GM18498 (cell line): Measurements from ENCODE around the gene HSD3B2.
"Not testable (repeated sequence)": the region's sequence is repeated elsewhere in the genome, so short reads cannot be mapped to it uniquely, and the experiment has no call there.

Source experiments
- ATAC-seq: cut with Tn5 transposase; IDR thresholded peaks from one replicate; pipeline ENCODE4 v1.9.1; 2021; ENCODE audit warnings: mild to moderate bottlenecking, moderate library complexity; ENCODE audit not compliant: unreplicated experiment

Gene HSD3B2

DNA sequence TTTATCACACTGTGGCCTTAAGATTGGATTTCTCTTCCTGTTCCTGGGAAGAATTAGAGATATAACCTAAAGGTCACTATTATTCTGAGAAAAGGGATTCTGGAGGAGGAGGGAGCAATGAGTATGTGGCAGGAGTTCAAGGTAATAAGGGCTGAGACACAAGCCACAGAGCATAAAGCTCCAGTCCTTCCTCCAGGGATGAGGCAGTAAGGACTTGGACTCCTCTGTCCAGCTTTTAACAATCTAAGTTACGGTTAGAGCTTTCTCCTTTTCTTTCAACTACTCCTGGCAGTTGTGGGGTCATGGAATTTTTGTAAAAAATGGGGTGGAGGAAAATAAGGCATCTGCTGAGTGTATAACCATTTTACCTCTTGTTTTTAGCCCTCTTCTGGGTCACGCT, at the start of gene HSD3B2:
Gene HSD3B2, plus strand, starts transcription at position 201 of the 400 bp plus-strand sequence. CDS start 270 bp downstream, outside the sequence.
- ATAC-seq, result no peak

- ATAC-seq, result peak; percentile 77
Observed at GRCh38 chr1:119366424-119366823, 48.5 kb upstream of the HSD3B2 start.

GRCh38 chr1:119367432-119368124, 47.4 kb upstream of the HSD3B2 start:
- ATAC-seq, result no peak

DNA sequence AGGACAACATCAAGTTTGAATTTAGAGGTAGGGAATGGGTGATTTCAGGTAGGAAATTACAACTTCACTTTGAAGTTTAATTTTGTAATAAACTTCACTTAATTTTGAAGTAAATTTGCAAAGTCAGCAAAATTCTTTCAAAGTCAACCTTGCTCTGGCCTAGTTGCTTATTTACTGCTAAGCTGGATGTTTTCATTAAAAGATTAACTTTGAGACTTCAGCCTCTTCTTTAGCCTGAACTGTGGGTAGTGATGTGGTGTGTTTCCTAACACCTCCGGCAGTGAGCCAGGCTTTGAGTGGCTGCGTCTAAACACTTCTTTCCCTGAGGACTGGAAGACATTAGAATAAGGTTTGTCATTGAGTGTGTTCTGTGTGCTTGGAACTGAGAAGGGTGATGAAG, 46.4 kb upstream of the HSD3B2 start, which contains the start of gene HAO2:
Gene HAO2, plus strand, starts transcription at position 232 of the 400 bp plus-strand sequence. CDS start 12,301 bp downstream, outside the sequence.
- no peak for ATAC-seq

- ATAC-seq, result no peak
Observed at GRCh38 chr1:119370748-119371147, 44.2 kb upstream of the HSD3B2 start.

GRCh38 chr1:119371815-119372214, 43.1 kb upstream of the HSD3B2 start:
- no peak for ATAC-seq

DNA sequence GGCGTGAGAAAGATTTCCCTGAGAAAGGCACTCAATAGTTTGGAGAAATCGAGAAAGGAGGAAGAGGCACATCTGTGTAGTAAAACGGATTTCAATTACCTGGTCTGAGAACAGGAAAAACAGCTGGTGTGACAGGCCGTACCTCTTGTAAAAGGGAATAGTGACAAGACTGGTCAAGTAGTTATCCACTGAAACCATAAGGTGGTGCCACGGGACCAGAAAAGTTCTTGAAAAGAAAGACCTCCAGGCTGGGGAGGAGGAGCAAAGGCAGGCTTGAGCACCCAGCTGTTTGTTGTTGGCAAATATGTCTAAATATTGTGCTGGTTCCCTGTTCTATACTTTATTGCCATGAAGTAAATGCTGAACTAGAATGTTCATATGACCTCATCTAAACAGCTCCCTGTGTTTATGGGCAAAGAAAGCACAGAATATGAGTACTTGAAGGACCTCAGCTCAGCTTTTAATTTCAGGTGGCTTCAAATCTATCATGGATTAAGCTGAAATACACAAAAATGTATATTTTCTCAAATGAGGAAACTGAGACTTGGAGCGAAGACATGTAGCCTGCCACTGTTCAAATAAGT, 42.4 kb upstream of the HSD3B2 start:
- ATAC-seq, result peak; percentile 76

GRCh38 chr1:119373465-119373864, 41.5 kb upstream of the HSD3B2 start:
- ATAC-seq, result no peak

- no peak for ATAC-seq
Observed at GRCh38 chr1:119374208-119374874, 40.6 kb upstream of the HSD3B2 start.

DNA sequence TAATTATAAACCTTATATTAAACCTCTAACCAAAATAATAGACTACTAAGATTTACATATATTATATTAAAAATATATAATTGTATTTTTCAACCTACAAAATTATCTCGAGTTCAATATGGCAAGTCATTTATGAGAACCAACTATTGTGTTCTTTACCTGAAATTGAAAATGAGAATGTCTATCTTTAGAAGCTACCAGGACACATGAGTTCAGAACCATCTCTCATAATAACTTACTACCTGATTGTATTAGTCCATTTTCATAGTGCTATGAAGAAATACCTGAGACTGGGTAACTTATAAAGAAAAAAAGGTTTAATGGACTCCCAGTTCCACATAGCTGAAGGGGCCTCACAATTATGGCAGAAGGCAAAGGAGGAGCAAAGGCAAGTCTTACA, 39.6 kb upstream of the HSD3B2 start:
- ATAC-seq, result no peak

DNA sequence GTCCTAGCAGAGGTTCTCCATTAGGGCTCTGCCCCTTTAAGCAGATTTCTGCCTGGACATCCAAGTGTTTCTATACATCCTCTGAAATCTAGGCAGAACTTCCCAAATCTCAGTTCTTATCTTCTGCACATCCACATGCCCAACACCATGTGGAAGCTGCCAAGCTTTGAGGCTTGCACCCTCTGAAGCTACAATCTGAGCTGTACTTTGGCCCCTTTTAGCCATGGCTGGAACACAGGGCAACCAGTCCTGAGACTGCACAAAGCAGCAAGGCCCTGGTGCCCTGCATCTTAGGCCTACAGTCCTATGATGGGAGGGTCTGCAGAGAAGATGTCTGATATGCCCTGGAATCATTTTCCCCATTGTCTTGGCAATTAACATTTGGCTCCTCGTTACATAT, 38.4 kb upstream of the HSD3B2 start:
- ATAC-seq, result no peak

DNA sequence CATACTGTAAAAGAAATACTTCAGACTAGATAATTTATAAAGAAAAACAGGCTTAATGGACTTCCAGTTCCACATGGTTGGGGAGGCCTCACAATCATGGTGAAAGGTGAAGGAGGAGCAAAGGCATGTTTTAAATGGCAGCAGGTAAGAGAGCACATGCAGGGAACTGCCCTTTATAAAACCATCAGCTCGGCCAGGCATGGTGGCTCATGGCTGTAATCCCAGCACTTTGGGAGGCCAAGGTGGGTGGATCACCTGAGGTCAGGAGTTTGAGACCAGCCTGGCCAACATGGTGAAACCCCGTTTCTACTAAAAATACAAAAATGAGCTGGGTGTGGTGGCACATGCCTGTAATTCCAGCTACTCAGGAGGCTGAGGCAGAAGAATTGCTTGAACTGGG, 37.4 kb upstream of the HSD3B2 start:
- not testable (repeated sequence) for ATAC-seq

- no peak for ATAC-seq
Observed at GRCh38 chr1:119379117-119379516, 35.8 kb upstream of the HSD3B2 start.

- ATAC-seq, result no peak
Observed at GRCh38 chr1:119380304-119380703, 34.6 kb upstream of the HSD3B2 start.

GRCh38 chr1:119380983-119381662, 33.8 kb upstream of the HSD3B2 start:
- no peak for ATAC-seq

GRCh38 chr1:119384591-119384990, 30.4 kb upstream of the HSD3B2 start:
- ATAC-seq, result no peak

DNA sequence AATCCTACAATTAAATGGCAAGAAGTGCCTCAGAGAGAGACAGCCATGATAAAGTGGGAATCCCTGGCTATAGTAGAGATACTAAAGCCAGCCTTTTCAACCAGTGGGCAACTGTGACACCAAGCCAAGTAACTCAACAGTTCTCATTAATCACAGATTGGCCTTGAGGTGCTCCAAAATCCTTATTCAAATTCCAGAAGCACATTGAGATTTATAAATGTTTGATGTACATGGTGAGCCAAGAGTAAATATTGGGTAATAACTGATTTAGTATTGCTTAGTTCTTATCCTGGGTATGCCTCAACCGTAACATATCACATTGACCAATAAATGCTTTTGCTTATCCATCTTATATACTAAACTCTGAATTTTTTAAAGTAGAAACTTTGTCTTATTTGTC, 29.3 kb upstream of the HSD3B2 start:
- ATAC-seq, result no peak

DNA sequence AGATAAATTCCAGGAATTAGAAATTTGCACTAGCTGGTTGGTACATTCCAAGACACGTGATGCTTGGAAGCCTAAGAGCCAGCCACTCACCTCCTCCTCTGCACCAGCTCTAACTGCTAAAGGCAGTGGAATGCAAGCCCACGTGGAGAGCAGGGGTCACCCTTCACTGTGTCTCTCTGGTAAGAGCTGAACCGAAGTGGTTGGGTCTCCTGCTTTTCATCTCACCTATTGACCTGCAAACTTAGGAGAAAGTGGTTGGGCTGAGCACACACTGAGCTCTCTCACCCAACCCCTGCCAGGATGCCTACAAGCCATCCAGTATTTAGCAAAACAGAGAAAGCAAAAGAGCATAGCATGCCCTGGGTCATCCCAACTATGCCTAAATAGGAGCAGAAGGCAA, 27.1 kb upstream of the HSD3B2 start:
- ATAC-seq, result no peak

- no peak for ATAC-seq
Observed at GRCh38 chr1:119388450-119388849, 26.5 kb upstream of the HSD3B2 start.

- ATAC-seq, result no peak
Observed at GRCh38 chr1:119390526-119390925, 24.4 kb upstream of the HSD3B2 start.

DNA sequence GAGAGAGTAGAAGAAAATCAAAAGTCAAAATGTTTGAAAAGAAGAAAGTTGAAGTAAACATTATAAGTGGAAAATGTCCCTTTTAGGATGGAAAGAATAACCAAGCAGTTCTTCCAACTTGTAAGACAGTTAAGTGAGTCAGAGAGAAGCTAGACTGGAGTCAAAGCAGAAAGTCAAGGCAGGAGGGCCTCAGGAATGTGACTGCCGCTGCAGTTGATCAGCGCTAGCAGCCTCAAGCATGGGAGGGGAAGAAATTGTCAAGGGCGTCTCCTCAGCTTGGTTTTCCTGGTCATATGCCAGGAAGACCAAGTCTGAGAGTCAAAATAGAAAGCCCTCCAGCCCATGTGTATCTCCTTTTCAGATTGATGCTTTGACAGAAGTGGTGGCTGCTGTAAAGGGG, 23.2 kb upstream of the HSD3B2 start:
- no peak for ATAC-seq

DNA sequence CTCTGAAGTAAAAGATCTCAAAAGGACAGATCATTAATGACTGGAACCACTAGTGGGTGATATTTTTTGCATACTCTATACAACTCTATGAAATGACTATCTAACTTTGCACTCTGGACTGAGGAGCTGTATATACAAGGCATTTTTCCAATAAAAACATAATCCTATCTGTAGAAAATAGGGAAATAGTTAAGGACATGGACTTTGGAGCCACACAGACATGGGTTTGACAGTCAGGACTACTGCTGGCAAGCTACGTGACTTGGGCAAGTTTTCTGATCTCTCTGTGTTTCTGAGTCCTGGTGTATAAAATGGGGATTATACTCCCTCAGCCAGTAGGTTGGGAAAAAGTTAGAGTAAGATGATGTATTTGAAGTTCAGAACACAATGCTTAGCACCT, 20.9 kb upstream of the HSD3B2 start:
- no peak for ATAC-seq
